Stimulated activated CD4-positive, alpha-beta T cell treated with anti-CD3 and anti-CD28 coated beads, Interleukin-1b, Interleukin-23, amount 100 ng/mL, for 48 hours (primary cell): ENCODE data around the gene PIGBOS1.
"Not testable (repeated sequence)": the region's sequence is repeated elsewhere in the genome, so short reads cannot be mapped to it uniquely, and the experiment has no call there.

ENCODE experiments used
- DNase-seq: peaks from one replicate; pipeline ENCODE4 v3.0.0-alpha.2; 2020

The PIGBOS1 gene

GRCh38 chr15:55318588-55319494 lies at the start of gene PIGBOS1, which contains the start of gene PIGB:
Gene PIGBOS1 (minus strand): TSS chr15:55319123. CDS start chr15:55317792, 1,331 bp downstream.
Gene PIGB (plus strand): TSS chr15:55319222. CDS start chr15:55319251, 29 bp downstream.
- peak; percentile 79 for DNase-seq

GRCh38 chr15:55366981-55367380 lies 48.1 kb upstream of the PIGBOS1 start:
- DNase-seq, result no peak

DNA sequence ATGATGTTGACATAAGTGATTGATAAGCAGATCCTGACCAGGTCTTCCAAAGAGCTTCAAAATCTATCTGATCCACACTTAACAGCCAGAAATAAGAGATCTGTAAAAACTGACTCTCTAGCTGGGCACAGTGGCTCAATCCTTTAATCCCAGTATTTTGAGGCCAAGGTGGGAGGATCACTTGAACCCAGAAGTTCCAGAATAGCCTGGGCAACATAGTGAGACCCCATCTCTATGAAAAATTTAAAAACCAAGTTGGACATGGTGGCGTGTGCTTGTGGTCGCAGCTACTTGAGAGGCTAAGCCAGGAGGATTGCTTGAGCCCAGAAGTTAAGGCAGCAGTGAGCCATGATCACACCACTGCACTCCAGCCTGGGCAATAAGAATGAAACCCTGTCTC lies 43.7 kb upstream of the PIGBOS1 start:
- DNase-seq, result no peak

DNA sequence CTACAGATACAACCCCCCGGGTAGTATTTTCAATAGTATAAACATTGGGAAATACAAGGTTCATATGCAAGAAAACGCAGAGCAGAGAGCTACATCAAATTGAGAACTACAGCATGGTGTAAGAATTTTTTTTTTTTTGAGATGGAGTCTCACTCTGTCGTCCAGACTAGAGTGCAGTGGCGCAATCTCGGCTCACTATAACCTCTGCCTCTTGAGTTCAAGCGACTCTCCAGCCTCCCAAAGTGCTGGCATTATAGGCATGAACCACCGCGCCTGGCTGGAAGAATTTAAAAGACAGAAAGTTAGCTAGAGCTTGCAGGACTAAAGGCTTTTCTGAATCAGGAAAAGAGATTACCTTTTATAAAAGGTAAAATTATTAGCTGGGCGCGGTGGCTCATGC lies 42.1 kb upstream of the PIGBOS1 start:
- no peak for DNase-seq

- no peak for DNase-seq
Measured at GRCh38 chr15:55360256-55360655, 41.3 kb upstream of the PIGBOS1 start.

DNA sequence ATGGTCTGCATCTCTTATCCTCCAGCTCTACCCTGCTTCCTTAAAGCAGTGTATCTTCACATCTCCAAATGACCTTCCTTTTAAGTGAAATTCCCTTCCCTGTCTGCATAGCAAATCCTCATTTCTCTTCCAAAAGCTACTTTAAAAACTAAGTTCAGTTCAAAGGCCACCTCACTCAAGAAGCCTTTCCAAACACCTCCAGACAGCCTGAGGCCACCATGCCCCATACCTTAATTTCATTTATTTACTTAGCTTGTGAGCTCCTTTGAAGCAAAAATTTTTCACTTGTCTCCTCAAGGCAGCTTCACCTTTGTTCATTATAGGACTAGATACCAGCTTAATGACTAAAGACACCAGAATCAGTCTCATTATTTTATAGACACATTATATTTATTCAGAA lies 39.5 kb upstream of the PIGBOS1 start:
- DNase-seq, result no peak

DNA sequence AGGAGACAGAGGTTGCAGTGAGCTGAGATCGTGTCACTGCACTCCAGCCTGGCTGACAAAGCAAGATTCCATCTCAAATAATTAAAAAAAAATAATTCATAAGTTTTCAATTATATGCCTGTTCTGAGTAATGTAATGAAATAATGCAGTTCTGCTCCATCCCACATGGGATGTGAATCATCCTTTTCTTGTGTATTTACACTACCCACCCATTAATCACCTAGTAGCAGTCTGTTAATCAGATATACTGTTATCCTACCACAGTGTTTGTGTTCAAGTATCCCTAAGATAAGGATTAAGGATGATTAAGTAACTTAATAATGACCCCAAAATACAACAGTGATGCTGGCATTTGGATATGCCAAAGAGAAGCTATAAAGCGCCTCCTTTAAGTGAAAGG lies 38.9 kb upstream of the PIGBOS1 start:
- DNase-seq, result no peak

DNA sequence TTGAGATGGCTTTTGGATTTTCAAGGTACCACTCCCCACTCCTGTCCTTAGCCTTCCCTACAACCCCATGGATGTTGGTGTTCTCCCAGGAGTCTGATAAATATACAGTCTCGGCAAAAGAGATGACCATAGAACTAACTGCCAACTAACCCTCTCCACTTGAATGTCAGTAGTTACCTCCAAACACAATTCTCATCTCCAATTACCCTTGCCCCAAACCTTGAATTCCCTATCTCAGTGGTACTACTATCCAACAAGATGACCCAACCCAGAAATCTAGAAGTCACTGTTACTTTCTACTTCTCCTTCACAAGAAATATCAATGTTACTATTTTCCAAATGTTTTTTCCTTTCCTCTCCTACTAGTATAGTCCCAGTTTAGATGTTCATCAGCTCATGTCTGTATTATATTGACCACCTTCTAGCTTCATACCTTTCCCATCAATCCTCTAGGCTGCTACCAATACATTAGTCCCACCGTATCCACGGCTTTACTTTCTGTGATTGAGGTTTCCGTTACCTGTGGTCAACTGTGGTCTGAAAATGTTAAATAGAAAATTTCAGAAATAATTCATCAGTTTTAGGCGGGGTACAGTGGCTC lies 38.2 kb upstream of the PIGBOS1 start:
- DNase-seq, result no peak

- DNase-seq, result no peak
Measured at GRCh38 chr15:55353025-55353424, 34.1 kb upstream of the PIGBOS1 start.

DNA sequence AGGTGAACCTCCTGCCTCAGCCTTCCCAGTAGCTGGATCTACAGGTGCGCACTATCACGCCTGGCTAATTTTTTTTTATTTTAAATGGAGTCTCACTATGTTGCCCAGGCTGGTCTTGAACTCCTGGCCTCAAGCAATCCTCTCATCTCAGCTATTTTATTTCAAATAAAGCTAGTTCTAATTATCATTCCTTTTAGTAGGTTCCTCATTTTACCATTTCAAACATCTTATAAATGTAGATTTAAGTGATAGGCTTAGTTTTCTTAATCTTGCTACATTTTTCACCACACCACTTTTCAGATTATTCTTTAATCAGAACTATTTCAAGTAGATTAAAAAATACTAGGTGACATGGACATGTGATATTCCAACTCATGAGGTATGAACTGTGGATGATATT lies 30.4 kb upstream of the PIGBOS1 start:
- DNase-seq, result no peak

- DNase-seq, result no peak
Measured at GRCh38 chr15:55348281-55348778, 29.4 kb upstream of the PIGBOS1 start.

DNA sequence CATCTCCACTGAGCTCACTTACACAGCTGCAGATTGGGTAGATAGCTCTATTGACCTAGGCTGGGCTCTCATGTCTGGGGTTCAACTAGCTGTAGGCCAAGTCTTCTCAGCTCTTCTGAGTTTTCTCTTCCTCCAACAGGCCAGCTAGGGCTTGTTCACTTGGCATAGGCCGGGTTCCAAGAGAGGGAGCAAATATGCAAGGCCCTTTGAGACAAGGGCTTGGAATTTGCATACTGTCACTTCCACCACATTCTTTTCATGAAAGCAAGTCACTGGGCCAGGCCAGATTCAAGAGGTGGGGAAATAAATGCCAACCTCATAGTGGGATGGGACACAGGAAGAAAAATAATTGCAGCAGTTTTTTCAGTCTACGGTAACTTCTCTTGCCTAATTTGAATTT lies 25.3 kb upstream of the PIGBOS1 start:
- no peak for DNase-seq

- DNase-seq, result no peak
Measured at GRCh38 chr15:55343168-55343567, 24.2 kb upstream of the PIGBOS1 start.

DNA sequence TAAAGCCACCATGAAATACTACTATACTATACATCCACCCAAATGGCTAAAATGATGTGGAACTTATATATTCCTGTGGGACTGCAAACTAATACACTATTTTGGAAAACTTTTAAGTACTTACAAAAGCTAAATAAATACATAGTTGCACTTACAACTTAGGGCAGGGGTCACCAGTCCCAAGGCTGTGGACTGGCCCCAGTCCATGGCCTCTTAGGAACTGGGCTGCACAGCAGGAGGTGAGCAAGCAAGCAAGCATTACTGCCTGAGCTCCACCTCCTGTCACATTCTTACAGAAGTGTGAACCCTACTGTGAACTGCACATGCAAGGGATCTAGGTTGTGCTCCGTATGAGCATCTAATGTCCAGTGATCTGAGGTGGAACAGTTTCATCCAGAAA lies 18.2 kb upstream of the PIGBOS1 start:
- no peak for DNase-seq

GRCh38 chr15:55334997-55335396 lies 16.1 kb upstream of the PIGBOS1 start:
- no peak for DNase-seq

- DNase-seq, result no peak
Measured at GRCh38 chr15:55334371-55334770, 15.4 kb upstream of the PIGBOS1 start.

GRCh38 chr15:55327387-55327786 lies 8.5 kb upstream of the PIGBOS1 start:
- no peak for DNase-seq

DNA sequence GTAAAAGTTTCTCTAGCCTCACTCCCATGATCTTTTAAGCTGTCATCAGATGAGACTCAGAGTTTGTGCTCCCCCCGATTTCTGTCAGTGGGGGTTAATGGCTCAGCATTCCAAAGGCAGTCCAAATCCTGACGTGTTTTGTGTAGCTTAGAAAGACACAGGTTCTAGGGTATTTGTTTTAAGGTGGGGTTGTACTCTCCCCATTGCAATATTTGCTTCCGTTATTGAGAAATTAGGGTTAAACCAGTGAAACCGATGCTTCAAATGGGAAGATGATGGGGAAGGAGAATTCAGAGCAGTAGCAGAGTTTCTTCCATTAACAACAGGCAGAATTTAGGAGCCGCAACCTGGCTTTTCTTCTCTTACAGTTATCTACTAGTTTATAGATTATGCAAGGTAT lies 3.5 kb upstream of the PIGBOS1 start:
- no peak for DNase-seq

- DNase-seq, result no peak
Measured at GRCh38 chr15:55320963-55321362, 2.0 kb upstream of the PIGBOS1 start.

DNA sequence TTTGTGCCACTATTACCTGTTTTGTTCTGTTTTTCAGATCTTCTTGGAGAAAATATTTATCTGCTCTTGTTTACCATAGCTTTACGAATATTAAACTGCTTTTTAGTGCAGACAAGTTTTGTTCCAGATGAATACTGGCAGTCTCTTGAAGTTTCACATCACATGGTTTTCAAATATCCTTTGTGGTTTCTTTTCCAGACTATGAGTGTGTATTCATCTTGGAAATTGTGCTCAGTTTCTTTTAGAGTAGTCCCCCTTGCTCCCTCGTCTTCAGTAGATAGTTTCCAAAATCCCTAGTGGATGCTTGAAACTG lies 1.3 kb upstream of the PIGBOS1 start:
- no peak for DNase-seq

DNA sequence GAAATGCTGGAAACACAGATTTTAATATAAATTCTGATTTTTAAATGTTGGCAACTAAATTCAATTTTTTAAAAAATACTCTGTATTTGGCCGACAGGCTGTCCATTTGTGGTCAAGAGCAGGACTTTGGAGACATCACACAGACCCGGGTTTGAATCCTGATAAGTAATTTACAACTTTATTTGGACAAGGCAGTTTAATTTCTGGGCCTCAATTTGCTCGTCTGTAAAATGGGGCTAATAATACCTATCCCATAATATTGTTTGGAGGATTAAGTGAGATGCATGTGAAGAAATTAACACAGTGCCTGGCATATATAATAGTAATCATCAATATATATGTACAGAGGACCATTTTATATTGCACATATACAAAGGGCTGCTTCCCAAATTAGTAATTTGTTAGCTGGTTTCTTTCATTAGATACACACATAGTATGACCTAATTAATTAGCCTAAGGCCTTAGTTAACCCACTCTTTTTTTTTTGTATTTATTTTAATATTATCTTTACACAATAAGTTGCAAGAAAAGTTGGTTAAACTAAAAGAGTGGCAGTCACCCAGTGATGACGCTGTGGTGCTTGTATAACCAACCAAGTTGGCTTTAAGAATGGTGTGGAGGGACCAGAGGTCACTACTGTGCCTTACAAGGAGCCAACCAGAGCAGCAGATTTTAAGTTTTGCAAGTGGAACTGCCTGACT lies 764 bp upstream of the PIGBOS1 start:
- no peak for DNase-seq

- DNase-seq, result not testable (repeated sequence)
Measured at GRCh38 chr15:55302801-55303200, 16.1 kb downstream of the PIGBOS1 start.

- no peak for DNase-seq
Measured at GRCh38 chr15:55297315-55297714, 21.6 kb downstream of the PIGBOS1 start.
